Neural crest cell (in vitro differentiated cells): ENCODE measurements around the gene SPINDOC. TPM values are rescaled to one million over a fixed set of nuclear protein-coding genes. Genes with fewer than 3 reads are reported as not detected.

Experiments
- DNase-seq: peaks from one replicate; pipeline ENCODE4 v3.0.0; 2021; ENCODE audit warnings: low read depth, mixed read lengths, low spot score
- H3K27ac Mint-ChIP-seq: one replicate; pipeline ENCODE4 v1.8.0; 2021; ENCODE audit warnings: mild to moderate bottlenecking, mixed read lengths; ENCODE audit not compliant: unreplicated experiment
- H3K27me3 Mint-ChIP-seq: 2 replicates; pipeline ENCODE4 v1.8.0; 2021; ENCODE audit warnings: low read depth, mild to moderate bottlenecking, mixed read lengths
- H3K36me3 Mint-ChIP-seq: 2 replicates; pipeline ENCODE4 v1.8.0; 2021; ENCODE audit warnings: low read depth, mild to moderate bottlenecking, mixed read lengths
- H3K4me1 Mint-ChIP-seq: 2 replicates; pipeline ENCODE4 v1.8.0; 2021; ENCODE audit warnings: mixed read lengths
- H3K4me3 Mint-ChIP-seq: one replicate; pipeline ENCODE4 v1.8.0; 2021; ENCODE audit warnings: mild to moderate bottlenecking, mixed read lengths
- H3K9me3 Mint-ChIP-seq: 2 replicates; pipeline ENCODE4 v1.8.0; 2021; ENCODE audit warnings: mixed read lengths
- CTCF ChIP-seq: fragments of 200-600 bp; sonication (generic); conservative IDR thresholded peaks from 2 replicates; pipeline ENCODE4 v1.5.0; 2021; ENCODE audit warnings: antibody characterized with exemption, mild to moderate bottlenecking
- total RNA-seq: library from RNA; stranded (reverse); gene quantifications from 2 replicates; pipeline ENCODE4 v1.2.1, GENCODE V29; 2021

SPINDOC gene
- total RNA-seq, 1 donor from 2014 or later, result 104 TPM

GRCh38 chr11:63847363-63847762 is 34.1 kb downstream of the SPINDOC start:
- no peak for TF ChIP-seq CTCF
- no peak for DNase-seq
- H3K36me3 Mint-ChIP-seq, result no peaks in the 10 kb centered on the region
- H3K4me3 Mint-ChIP-seq, result no peak overlapping the region
- peaks cover 46% of the 10 kb centered on the region for H3K4me1 Mint-ChIP-seq
- no peaks in the 10 kb centered on the region for H3K9me3 Mint-ChIP-seq
- H3K27me3 Mint-ChIP-seq, result no peaks in the 10 kb centered on the region
- no peak overlapping the region for H3K27ac Mint-ChIP-seq

GRCh38 chr11:63849691-63850090 is 36.4 kb downstream of the SPINDOC start:
- DNase-seq, result no peak
- Mint-ChIP-seq H3K27me3 (no peaks in the 10 kb centered on the region), H3K4me3 (no peak overlapping the region), H3K4me1 (peaks cover 38% of the 10 kb centered on the region), H3K27ac (peak overlapping the region; percentile 83), H3K36me3 (no peaks in the 10 kb centered on the region), H3K9me3 (no peaks in the 10 kb centered on the region)
- TF ChIP-seq CTCF, result no peak

- Mint-ChIP-seq H3K4me1 (peaks cover 40% of the 10 kb centered on the region), H3K4me3 (no peak overlapping the region), H3K27me3 (no peaks in the 10 kb centered on the region)
Observed at GRCh38 chr11:63850920-63851319, 37.7 kb downstream of the SPINDOC start.

GRCh38 chr11:63851364-63851763 is 38.1 kb downstream of the SPINDOC start:
- H3K36me3 Mint-ChIP-seq, result peaks cover 4% of the 10 kb centered on the region
- H3K4me1 Mint-ChIP-seq, result peaks cover 44% of the 10 kb centered on the region
- H3K27me3 Mint-ChIP-seq, result no peaks in the 10 kb centered on the region
- no peak overlapping the region for H3K27ac Mint-ChIP-seq
- H3K4me3 Mint-ChIP-seq, result no peak overlapping the region
- H3K9me3 Mint-ChIP-seq, result no peaks in the 10 kb centered on the region
- no peak for DNase-seq
- TF ChIP-seq CTCF, result no peak

More at GRCh38 chr11:63850920-63851319, 37.7 kb downstream of the SPINDOC start:
- Mint-ChIP-seq H3K9me3 (no peaks in the 10 kb centered on the region), H3K36me3 (peaks cover 4% of the 10 kb centered on the region), H3K27ac (no peak overlapping the region)
- DNase-seq, result no peak
- TF ChIP-seq CTCF, result no peak

- no peak for TF ChIP-seq CTCF
- Mint-ChIP-seq H3K4me3 (no peak overlapping the region), H3K4me1 (peaks cover 35% of the 10 kb centered on the region), H3K36me3 (peaks cover 4% of the 10 kb centered on the region), H3K9me3 (no peaks in the 10 kb centered on the region), H3K27me3 (no peaks in the 10 kb centered on the region), H3K27ac (no peak overlapping the region)
- no peak for DNase-seq
Observed at GRCh38 chr11:63853476-63853875, 40.2 kb downstream of the SPINDOC start.

- no peak for DNase-seq
- H3K36me3 Mint-ChIP-seq, result peaks cover 4% of the 10 kb centered on the region
- TF ChIP-seq CTCF, result no peak
- no peaks in the 10 kb centered on the region for H3K9me3 Mint-ChIP-seq
- peaks cover 33% of the 10 kb centered on the region for H3K4me1 Mint-ChIP-seq
- no peak overlapping the region for H3K4me3 Mint-ChIP-seq
- H3K27ac Mint-ChIP-seq, result no peak overlapping the region
- H3K27me3 Mint-ChIP-seq, result no peaks in the 10 kb centered on the region
Observed at GRCh38 chr11:63854696-63855095, 41.4 kb downstream of the SPINDOC start.
